Measurements from ENCODE around the gene STYXL1. TPM values are rescaled to one million over a fixed set of nuclear protein-coding genes. Genes with fewer than 3 reads are reported as not detected.

Gene STYXL1
- total RNA-seq, 1 donor from 2014 or later, result 45.3 TPM

DNA sequence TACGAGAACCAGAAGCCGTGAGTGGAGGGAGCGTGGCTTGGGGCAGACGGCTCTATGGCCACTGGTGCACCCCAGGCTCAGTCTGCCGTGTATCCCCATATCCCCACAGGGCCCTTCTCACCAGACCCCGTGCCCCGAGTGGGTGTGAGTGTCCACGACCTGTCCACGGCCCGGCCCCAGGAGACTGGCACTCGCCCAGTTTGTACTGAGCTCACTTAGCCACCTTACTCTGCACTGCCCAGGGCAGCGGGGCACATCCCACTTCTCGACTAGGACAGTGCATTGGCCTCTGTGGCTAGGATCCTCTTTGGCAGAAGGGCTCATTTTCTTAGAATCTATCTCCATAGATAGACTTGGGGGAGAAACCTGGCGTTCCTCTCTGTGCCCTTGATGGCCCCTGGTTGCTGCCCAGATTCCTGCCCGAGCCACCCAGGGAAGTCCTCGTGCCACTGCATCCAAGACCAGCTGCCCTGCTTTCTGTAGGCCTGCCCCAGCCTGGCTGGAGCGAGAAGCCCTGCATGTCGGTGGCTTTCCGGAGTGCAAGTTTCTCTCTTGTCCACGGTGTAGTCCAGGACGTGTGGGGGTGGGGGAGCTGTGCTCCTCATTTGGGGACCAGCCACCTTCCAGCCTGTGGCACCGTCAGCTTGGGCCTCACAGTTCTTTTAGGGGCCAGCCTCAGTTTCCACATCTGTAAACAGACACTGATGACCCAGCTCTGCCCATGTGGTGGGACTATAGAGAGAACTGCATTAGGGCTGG, 65.3 kb downstream of the STYXL1 start:
- Histone ChIP-seq H4K20me1 (ENCODE audit: insufficient read depth, low read length) (peaks cover 9% of the 10 kb centered on the region), H3K9me3 (ENCODE audit: insufficient read depth, low read depth, low read length) (no peaks in the 10 kb centered on the region), H3K27ac (ENCODE audit: low read depth, low read length) (no peak overlapping the region), H3K27me3 (ENCODE audit: insufficient read depth, low read length) (no peaks in the 10 kb centered on the region), H3K4me1 (ENCODE audit: insufficient read depth, low read length) (no peaks in the 10 kb centered on the region), H3K4me3 (ENCODE audit: insufficient read depth, low read depth, low read length) (no peak overlapping the region), H3K9ac (ENCODE audit: low read length) (no peak overlapping the region), H3K36me3 (ENCODE audit: insufficient read depth, low read length) (no peaks in the 10 kb centered on the region), H3K4me2 (ENCODE audit: low read length) (no peak overlapping the region), H2AFZ (ENCODE audit: low read depth, low read length) (no peak overlapping the region), H3K79me2 (ENCODE audit: insufficient read depth, low read length) (no peaks in the 10 kb centered on the region)
- H3K9me3 Mint-ChIP-seq (ENCODE audit: unreplicated experiment), result no peaks in the 10 kb centered on the region
- H3K27ac Mint-ChIP-seq (ENCODE audit: unreplicated experiment), result no peak overlapping the region
- FAIRE-seq, result no peak
- H3K36me3 Mint-ChIP-seq (ENCODE audit: low read depth, unreplicated experiment), result peaks cover 11% of the 10 kb centered on the region
- H3K4me1 Mint-ChIP-seq (ENCODE audit: low read depth, unreplicated experiment), result peaks cover 4% of the 10 kb centered on the region
- no peak overlapping the region for H3K4me3 Mint-ChIP-seq (ENCODE audit: unreplicated experiment)
- TF ChIP-seq, protein P1, sequence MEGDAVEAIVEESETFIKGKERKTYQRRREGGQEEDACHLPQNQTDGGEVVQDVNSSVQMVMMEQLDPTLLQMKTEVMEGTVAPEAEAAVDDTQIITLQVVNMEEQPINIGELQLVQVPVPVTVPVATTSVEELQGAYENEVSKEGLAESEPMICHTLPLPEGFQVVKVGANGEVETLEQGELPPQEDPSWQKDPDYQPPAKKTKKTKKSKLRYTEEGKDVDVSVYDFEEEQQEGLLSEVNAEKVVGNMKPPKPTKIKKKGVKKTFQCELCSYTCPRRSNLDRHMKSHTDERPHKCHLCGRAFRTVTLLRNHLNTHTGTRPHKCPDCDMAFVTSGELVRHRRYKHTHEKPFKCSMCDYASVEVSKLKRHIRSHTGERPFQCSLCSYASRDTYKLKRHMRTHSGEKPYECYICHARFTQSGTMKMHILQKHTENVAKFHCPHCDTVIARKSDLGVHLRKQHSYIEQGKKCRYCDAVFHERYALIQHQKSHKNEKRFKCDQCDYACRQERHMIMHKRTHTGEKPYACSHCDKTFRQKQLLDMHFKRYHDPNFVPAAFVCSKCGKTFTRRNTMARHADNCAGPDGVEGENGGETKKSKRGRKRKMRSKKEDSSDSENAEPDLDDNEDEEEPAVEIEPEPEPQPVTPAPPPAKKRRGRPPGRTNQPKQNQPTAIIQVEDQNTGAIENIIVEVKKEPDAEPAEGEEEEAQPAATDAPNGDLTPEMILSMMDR (IDR thresholded peaks at IDR 0.05; ENCODE audit: insufficient read depth, low read depth, low read length), result no peak
- H3K27me3 Mint-ChIP-seq (ENCODE audit: low read depth, unreplicated experiment), result no peaks in the 10 kb centered on the region
- no peak for DNase-seq (ENCODE audit: low read depth)

DNA sequence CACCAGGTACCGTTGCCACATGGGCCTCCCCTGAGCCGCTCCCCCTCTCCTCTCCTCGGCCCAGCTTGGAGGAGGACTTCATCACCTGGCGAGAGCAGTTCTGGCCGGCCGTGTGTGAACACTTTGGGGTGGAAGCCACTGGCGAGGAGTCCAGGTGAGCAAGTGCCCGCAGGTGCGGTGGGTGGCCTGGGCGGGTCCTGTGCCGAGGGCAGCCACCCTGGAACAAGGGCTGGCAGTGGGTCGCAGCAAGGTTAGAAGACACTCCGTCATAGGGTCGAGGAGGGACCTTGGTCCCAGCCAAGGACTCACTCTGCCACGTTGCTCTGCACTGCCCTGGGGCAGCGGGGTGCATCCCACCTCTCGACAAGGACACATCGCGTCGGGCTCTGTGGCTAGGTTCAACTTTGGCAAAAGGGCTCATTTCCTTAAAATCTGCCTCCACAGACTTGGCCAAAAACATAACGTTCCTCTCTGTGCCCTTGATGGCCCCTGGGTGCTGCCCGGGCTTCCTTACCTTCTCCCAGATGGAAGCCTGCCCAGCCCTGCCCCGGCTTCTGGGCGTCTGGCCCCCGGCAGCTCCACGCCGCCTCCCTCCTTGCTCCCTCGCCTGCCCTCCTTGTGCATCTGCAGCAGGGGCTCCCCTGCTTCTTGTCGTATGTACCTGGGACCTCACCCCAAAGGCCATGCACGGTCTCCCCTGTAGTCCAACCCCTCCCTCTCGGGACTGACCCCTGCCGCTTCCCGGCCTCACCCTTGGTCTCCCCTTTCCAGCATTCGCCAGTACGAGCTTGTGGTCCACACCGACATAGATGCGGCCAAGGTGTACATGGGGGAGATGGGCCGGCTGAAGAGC, 66.1 kb downstream of the STYXL1 start:
- Histone ChIP-seq H3K27ac (ENCODE audit: low read depth, low read length) (no peak overlapping the region), H3K36me3 (ENCODE audit: insufficient read depth, low read length) (no peaks in the 10 kb centered on the region), H4K20me1 (ENCODE audit: insufficient read depth, low read length) (peaks cover 9% of the 10 kb centered on the region), H3K27me3 (ENCODE audit: insufficient read depth, low read length) (no peaks in the 10 kb centered on the region), H3K4me1 (ENCODE audit: insufficient read depth, low read length) (no peaks in the 10 kb centered on the region), H3K79me2 (ENCODE audit: insufficient read depth, low read length) (no peaks in the 10 kb centered on the region), H3K4me2 (ENCODE audit: low read length) (no peak overlapping the region), H3K9me3 (ENCODE audit: insufficient read depth, low read depth, low read length) (no peaks in the 10 kb centered on the region), H2AFZ (ENCODE audit: low read depth, low read length) (no peak overlapping the region), H3K4me3 (ENCODE audit: insufficient read depth, low read depth, low read length) (no peak overlapping the region), H3K9ac (ENCODE audit: low read length) (no peak overlapping the region)
- no peak for TF ChIP-seq EZH2 (IDR thresholded peaks at IDR 0.05; ENCODE audit: insufficient read depth, low read length)
- TF ChIP-seq, protein P1 (IDR thresholded peaks at IDR 0.05; ENCODE audit: insufficient read depth, low read depth, low read length), result no peak
- FAIRE-seq (no peak), DNase-seq (ENCODE audit: low read depth) (no peak)
- Mint-ChIP-seq H3K36me3 (ENCODE audit: low read depth, unreplicated experiment) (peaks cover 8% of the 10 kb centered on the region), H3K9me3 (ENCODE audit: unreplicated experiment) (no peaks in the 10 kb centered on the region), H3K4me3 (ENCODE audit: unreplicated experiment) (no peak overlapping the region), H3K4me1 (ENCODE audit: low read depth, unreplicated experiment) (peaks cover 4% of the 10 kb centered on the region), H3K27ac (ENCODE audit: unreplicated experiment) (no peak overlapping the region), H3K27me3 (ENCODE audit: low read depth, unreplicated experiment) (no peaks in the 10 kb centered on the region)

DNA sequence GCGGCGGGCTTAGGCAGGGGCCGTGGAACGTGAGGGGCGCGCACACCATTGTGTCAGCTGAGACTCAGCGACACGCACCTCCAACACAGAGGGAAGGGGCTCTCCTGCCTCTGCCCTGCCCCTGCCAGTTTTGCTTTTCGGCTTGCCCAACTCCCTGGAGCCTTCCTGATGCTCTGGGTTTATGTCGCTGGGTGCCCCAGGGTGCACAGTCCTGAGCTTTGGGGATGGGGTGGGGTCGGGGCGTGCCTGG, 66.7 kb downstream of the STYXL1 start:
- Histone ChIP-seq H2AFZ (ENCODE audit: low read depth, low read length) (no peak overlapping the region), H3K27me3 (ENCODE audit: insufficient read depth, low read length) (no peaks in the 10 kb centered on the region), H3K36me3 (ENCODE audit: insufficient read depth, low read length) (no peaks in the 10 kb centered on the region), H3K79me2 (ENCODE audit: insufficient read depth, low read length) (no peaks in the 10 kb centered on the region), H3K9me3 (ENCODE audit: insufficient read depth, low read depth, low read length) (no peaks in the 10 kb centered on the region), H3K4me3 (ENCODE audit: insufficient read depth, low read depth, low read length) (no peak overlapping the region), H3K27ac (ENCODE audit: low read depth, low read length) (no peak overlapping the region), H3K4me2 (ENCODE audit: low read length) (no peak overlapping the region), H3K4me1 (ENCODE audit: insufficient read depth, low read length) (no peaks in the 10 kb centered on the region), H3K9ac (ENCODE audit: low read length) (no peak overlapping the region), H4K20me1 (ENCODE audit: insufficient read depth, low read length) (peaks cover 9% of the 10 kb centered on the region)
- H3K4me1 Mint-ChIP-seq (ENCODE audit: low read depth, unreplicated experiment), result peaks cover 4% of the 10 kb centered on the region
- TF ChIP-seq, protein P1 (IDR thresholded peaks at IDR 0.05; ENCODE audit: insufficient read depth, low read depth, low read length), result no peak
- TF ChIP-seq EZH2 (IDR thresholded peaks at IDR 0.05; ENCODE audit: insufficient read depth, low read length), result no peak
- no peaks in the 10 kb centered on the region for H3K27me3 Mint-ChIP-seq (ENCODE audit: low read depth, unreplicated experiment)
- no peak for FAIRE-seq
- H3K36me3 Mint-ChIP-seq (ENCODE audit: low read depth, unreplicated experiment), result peaks cover 7% of the 10 kb centered on the region
- H3K27ac Mint-ChIP-seq (ENCODE audit: unreplicated experiment), result no peak overlapping the region
- H3K9me3 Mint-ChIP-seq (ENCODE audit: unreplicated experiment), result no peaks in the 10 kb centered on the region
- no peak overlapping the region for H3K4me3 Mint-ChIP-seq (ENCODE audit: unreplicated experiment)
- DNase-seq (ENCODE audit: low read depth), result no peak

All from astrocyte (in vitro differentiated cells and primary cell).